HG02852 (cell line): ENCODE data around the gene JARID2.

ENCODE experiments used
- ATAC-seq: cut with Tn5 transposase; IDR thresholded peaks from one replicate; pipeline ENCODE4 v1.9.1; 2021; ENCODE audit warnings: mild to moderate bottlenecking, moderate library complexity; ENCODE audit not compliant: unreplicated experiment

The JARID2 gene

GRCh38 chr6:15453186-15453585 lies 207.3 kb downstream of the JARID2 start:
- ATAC-seq = no peak

DNA sequence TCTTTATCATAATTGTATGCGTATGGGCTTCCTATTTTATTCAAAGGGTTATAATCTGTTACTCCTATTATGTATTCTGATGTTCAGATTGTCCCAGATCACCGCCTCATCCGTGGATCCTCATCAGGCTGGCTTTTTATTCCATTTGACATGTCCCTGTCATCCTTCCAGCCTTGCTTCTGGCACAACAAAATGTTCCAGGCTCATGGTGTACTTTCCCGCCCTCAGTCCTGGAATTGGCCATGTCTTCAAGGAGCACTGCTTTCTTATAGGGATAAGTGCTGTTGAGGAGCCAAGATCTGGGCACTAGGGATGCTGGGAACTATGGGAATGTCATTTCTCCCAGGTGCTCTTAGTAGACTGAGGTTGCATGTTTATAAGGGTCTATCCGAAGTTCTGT lies 207.8 kb downstream of the JARID2 start:
- ATAC-seq = no peak

GRCh38 chr6:15456422-15456821 lies 210.6 kb downstream of the JARID2 start:
- ATAC-seq = no peak

- no peak for ATAC-seq
Measured at GRCh38 chr6:15457121-15457650, 211.3 kb downstream of the JARID2 start.

DNA sequence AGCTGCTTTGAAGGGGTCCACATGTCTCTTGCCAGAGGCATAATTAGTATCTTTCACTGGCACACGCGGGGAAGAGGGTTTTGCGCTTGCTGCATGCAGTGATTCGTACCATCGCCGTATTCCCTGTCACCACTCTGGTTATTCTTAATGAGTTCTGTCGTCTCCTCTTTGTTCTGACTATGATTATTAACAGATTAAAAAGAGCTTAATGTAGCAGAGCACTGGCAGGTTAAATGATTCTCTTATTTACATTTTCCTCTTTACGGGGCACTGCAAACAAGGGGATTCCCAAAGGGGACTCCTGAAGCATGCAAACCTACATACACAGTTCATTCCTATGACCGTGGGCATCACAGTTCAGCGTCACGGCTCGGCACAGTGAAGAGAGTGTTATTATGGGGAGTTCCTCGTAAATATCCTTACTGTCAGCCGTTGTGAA lies 212.2 kb downstream of the JARID2 start:
- peak; percentile 68 for ATAC-seq

DNA sequence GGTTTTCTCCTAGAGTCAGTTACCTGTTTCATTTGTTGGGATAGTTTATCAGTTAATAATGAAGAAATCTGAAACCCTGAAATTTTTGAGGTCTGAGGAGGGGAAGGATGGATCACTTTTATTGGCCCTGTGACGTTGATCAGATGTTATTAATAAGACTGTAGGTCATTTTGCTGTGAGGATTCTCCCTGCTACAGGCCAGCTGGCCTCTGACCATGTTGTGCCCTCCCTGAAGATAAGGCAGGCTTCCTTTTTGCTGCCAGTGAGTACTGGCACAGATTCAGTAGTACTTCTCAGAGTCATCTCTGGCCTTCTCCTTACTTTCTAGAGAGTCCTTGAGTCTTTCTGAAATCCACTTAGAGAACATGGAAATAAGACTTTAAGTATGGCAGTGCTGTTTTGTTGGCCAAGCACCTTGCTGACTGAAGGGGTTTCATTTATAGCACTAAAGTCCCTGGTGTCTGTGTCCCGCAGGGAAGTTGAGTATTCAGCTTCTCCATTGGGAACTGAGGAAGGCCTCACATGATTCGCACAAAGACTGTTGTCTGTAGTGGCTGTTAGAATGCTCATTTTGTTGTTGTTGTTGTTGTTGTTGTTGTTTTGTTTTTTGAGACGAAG lies 214.3 kb downstream of the JARID2 start:
- no peak for ATAC-seq

DNA sequence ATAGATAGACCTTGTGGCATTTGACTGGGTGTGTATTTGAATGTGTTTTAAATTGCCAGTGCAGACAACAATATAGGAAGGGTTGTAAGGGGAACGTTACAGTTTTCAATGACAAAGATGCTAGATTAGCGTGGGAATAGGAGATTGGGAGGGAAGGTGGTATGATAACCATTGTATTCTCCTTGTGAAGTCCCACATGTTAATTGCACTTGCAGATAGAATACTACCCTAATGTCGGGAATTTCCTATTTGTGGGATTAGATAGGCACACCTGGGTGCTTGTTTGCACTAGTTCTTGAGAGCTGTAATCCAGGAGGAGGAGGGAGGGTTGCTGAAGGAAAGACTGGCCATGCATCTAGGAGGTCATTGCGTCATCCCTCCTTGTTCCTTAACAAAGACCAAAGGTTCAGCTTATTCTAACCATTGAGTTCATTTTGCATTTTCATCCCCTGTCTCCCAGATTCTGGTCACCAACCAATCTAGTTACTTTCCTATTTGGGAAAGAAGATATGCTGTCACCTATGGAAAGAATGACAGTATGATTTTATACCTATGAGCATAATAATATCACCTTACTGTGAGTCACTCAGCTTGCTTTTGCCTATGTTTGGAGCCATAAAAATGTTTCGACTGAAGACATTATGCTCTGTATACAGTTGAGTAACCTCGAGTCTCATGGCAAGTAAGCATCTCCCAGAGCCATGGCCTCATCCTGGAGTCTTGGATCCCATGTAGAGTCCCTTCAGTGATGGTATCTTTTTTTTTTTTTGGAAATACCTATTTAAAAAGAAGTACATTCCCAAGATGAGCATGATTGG lies 215.5 kb downstream of the JARID2 start:
- no peak for ATAC-seq

GRCh38 chr6:15462256-15462655 lies 216.4 kb downstream of the JARID2 start:
- no peak for ATAC-seq

- ATAC-seq = no peak
Measured at GRCh38 chr6:15462717-15463525, 217.1 kb downstream of the JARID2 start.

DNA sequence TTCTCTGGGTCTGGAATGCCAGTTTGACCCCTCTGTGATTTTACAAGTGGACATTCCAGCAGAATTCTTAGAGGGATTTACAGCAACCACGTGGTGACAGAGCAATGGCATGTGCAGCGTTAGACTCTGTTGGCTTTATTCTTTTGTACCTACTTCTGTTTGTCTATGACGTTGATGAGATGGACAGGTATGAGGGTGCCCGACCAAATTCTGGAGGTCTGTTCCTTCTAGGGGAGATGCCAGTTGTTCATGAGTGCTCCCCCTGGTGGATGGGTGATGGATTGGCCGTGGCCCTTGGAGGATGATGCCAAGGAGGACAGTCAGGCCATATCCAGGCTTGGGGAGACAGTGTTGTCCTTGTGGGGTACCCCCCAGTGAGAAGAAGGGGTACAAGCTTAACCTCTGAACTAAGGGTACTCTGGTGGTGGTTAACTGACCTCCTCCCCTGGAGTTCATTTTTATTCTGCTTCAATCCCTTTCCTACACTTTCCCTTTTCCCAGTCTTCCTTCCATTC lies 218.4 kb downstream of the JARID2 start:
- ATAC-seq = no peak

DNA sequence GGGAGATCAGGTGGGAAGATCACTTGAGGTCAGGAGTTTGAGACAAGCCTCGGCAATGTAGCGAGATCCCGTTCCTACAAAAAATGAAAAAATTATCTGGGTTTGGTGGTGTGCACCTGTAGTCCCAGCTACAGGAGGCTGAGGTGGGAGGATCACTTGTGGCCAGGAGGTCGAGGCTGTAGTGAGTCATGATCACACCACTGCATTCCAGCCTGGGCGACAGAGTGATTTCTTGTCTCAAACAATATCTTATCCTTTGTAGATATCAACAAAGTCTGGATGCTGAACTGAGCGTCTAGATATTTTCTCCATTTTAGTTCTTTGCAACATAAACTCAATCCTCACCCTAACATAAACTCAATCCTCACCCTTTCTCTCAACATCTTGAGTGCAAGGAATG lies 219.3 kb downstream of the JARID2 start:
- no peak for ATAC-seq

- no peak for ATAC-seq
Measured at GRCh38 chr6:15470746-15471145, 224.9 kb downstream of the JARID2 start.

DNA sequence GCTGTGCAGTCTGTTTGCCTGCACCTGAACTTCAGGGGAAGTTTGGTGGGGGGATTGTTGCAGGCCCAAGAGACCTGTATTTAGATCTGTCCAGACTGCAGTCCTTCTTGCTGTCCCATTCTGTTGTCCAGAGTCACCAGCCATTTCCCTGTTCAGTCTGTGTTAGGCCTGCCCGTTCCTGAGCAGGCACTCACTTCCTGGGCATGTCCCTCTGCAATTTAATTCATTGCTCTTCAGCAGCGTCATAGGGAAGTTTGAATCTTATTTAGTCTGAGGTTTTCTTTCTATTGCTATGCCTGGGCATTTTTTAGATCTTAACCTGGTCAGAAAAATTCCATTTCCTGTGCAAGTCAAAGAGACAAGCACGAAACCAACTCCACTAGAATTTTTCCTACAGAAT lies 226.8 kb downstream of the JARID2 start:
- ATAC-seq = no peak

DNA sequence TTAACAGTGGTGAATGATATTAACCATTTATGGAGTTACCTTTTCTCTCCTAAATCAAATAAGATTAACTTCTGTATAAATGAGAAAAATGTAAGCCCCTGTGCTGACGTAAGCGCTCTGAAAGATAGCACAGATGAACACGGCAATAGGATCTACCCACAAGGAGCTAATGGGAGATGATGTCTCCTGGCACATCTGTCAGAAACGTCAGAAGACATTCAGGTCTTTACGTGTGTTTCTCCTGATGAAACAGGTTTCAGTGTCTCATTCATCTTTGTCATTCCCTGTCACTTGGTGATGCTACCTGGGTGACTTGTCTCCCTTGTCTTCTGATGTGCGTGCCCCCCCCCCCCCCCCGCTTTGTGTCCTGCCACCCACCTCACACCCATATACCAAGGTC lies 227.3 kb downstream of the JARID2 start:
- ATAC-seq = no peak

GRCh38 chr6:15473741-15474161 lies 227.9 kb downstream of the JARID2 start:
- ATAC-seq = no peak

DNA sequence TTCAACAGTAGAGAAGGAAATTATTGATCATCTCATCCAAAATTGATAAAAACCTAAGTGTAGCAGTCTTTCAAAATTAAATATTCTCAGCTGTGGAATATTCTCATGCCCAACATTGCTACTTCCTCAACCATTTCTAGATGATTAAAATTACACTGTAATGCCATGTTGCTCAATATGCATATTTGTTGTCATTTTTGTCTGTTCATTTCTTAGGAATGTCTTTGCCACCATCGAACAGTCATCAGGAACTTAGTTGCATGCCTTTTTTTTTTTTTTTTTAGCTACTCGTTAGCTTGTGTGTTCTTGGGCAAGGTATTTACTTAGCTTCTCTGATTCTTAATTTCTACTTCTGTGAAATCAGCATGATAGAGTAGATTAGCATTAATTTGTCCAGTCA lies 228.3 kb downstream of the JARID2 start:
- no peak for ATAC-seq

DNA sequence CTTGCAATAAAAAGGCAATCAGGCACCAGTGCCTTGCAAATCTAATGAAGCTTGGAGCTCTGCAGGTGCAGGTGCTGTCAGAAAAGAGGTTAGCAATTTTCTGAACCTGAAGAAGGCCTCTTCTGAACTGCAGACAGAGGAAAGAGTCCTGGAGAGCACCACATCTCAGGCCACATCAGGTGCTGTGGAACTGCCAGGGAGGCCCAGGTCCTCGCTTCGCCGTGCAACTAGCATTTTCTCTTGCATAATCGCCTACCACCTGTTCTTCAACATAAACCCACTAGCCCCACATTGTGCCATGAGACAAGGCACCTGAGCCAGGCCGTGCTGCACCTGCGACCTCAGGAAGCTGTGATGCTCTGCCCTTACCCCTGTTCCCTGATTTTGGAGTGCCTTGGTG lies 229.4 kb downstream of the JARID2 start:
- ATAC-seq = no peak

- no peak for ATAC-seq
Measured at GRCh38 chr6:15475872-15476271, 230.0 kb downstream of the JARID2 start.

GRCh38 chr6:15476631-15477380 lies 230.9 kb downstream of the JARID2 start:
- ATAC-seq = no peak

- ATAC-seq = no peak
Measured at GRCh38 chr6:15477746-15478145, 231.9 kb downstream of the JARID2 start.
